ENCODE data around the gene TFDP1.

Gene TFDP1

GRCh38 chr13:113661509-113661908, 77.0 kb downstream of the TFDP1 start:
- TF ChIP-seq, protein P1, sequence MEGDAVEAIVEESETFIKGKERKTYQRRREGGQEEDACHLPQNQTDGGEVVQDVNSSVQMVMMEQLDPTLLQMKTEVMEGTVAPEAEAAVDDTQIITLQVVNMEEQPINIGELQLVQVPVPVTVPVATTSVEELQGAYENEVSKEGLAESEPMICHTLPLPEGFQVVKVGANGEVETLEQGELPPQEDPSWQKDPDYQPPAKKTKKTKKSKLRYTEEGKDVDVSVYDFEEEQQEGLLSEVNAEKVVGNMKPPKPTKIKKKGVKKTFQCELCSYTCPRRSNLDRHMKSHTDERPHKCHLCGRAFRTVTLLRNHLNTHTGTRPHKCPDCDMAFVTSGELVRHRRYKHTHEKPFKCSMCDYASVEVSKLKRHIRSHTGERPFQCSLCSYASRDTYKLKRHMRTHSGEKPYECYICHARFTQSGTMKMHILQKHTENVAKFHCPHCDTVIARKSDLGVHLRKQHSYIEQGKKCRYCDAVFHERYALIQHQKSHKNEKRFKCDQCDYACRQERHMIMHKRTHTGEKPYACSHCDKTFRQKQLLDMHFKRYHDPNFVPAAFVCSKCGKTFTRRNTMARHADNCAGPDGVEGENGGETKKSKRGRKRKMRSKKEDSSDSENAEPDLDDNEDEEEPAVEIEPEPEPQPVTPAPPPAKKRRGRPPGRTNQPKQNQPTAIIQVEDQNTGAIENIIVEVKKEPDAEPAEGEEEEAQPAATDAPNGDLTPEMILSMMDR (IDR thresholded peaks at IDR 0.05; ENCODE audit: borderline replicate concordance, control extremely low read depth, extremely low read depth, insufficient read depth, missing control alignments), result no peak
- no peak for DNase-seq (ENCODE audit: low spot score)
- in situ Hi-C loops (cut with MboI; ENCODE audit: low sequenced_read_pairs, unreplicated experiment), result no loop called here

DNA sequence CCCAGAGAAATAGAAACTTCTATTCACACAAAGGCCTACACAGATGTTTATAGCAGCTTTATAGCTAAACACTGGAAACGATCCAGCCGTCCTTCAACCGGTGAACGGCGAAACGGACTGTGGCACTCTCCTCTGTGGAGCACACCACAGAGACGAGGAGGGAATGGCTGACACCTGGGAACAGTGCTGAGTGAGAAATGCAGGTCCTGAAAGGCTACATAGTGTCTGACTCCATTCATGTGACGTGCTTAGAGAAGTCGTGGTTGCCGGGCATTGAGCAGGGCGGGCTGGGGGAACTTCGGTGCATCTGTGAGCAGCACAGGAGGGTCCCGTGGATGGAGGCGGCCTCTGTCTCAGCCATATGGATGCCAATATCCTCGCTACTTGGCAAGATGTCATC, 79.4 kb downstream of the TFDP1 start:
- TF ChIP-seq, protein P1 (IDR thresholded peaks at IDR 0.05; ENCODE audit: borderline replicate concordance, control extremely low read depth, extremely low read depth, insufficient read depth, missing control alignments), result no peak
- no peak for DNase-seq (ENCODE audit: low spot score)
- in situ Hi-C loops (cut with MboI; ENCODE audit: low sequenced_read_pairs, unreplicated experiment), result no loop called here

DNA sequence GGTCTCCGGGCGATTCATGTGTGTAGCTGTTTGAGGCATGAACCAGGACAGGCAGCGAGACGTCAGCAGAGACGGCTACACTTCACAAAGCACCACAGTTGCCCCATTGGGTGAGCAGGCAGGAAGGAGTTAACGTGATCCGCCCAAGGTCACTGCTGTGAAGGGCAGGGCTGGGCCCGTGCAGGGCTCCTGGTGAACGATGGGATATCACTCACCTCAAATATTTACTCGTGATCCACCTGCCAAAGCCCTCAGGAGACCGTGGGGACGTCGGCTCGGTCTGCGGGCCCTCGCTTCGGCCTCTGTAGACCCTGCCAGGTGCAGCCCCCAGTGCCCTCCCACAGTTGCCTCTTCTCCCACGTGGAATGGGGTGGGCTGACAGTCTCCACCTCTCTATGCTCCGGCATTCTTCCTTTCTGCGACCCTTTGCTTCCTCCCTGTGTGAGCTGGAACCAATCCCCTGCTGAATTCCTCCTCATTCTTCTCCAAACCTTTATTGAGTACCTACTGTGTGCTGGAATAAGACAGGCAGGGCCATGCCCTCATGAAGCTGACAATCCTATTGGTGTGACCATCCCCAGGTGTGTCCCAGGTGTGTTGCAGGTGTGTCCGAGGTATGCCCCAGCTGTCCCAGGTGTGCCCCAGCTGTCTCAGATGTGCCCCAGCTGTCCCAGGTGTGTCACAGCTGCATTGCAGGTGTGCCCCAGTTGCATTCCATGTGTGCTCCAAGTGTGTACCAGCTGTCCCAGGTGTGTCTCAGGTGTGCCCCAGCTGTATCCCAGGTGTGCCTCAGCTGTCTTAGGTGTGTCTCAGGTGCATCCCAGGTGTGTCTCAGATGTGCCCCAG, 80.4 kb downstream of the TFDP1 start:
- TF ChIP-seq, protein P1 (IDR thresholded peaks at IDR 0.05; ENCODE audit: borderline replicate concordance, control extremely low read depth, extremely low read depth, insufficient read depth, missing control alignments), result no peak
- no peak for DNase-seq (ENCODE audit: low spot score)
- in situ Hi-C loops (cut with MboI; ENCODE audit: low sequenced_read_pairs, unreplicated experiment), result no loop called here

DNA sequence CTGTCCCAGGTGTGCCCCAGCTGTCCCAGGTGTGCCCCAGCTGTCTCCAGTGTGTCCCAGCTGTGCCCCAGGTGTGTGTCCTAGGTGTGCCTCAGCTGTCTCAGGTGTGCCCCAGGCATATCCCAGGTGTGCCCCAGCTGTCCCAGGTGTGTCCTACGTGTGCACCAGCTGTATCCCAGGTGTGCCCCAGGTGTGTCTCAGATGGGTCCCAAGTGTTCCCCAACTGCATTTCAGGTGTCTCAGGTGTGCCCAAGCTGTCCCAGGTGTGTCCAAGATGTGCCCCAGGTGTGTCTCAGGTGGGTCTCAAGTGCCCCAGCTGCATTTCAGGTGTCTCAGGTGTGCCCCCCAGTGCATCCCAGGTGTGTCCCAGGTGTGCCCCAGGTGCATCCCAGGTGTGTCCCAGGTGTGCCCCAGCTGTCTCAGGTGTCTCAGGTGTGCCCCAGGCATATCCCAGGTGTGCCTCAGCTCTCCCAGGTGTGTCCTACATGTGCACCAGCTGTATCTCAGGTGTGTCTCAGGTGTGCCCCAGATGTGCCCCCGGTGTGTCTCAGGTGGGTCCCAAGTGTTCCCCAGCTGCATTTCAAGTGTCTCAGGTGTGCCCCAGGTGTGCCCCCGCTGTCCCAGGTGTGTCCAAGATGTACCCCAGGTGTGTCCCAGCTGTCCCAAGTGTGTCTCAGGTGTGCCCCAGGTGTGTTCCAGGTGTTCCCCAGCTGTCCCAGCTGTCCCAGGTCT, 81.2 kb downstream of the TFDP1 start:
- TF ChIP-seq, protein P1 (IDR thresholded peaks at IDR 0.05; ENCODE audit: borderline replicate concordance, control extremely low read depth, extremely low read depth, insufficient read depth, missing control alignments), result no peak
- in situ Hi-C loops (cut with MboI; ENCODE audit: low sequenced_read_pairs, unreplicated experiment), result no loop called here
- no peak for DNase-seq (ENCODE audit: low spot score)

DNA sequence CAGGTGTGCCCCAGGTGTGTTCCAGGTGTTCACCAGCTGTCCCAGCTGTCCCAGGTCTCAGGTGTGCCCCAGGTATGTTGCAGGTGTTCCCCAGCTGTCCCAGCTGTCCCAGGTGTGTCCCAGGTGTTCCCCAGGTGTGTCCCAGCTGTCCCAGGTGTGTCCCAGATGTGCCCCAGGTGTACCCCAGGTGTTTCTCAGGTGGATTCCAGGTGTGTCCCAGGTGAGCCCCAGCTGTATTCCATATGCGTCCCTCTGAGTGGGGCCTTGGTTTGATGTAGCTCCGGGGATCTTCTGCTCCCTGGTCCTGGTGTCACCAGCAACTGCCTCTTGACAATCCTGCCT, 81.7 kb downstream of the TFDP1 start:
- DNase-seq (ENCODE audit: low spot score), result no peak
- TF ChIP-seq, protein P1 (IDR thresholded peaks at IDR 0.05; ENCODE audit: borderline replicate concordance, control extremely low read depth, extremely low read depth, insufficient read depth, missing control alignments), result no peak
- in situ Hi-C loops (cut with MboI; ENCODE audit: low sequenced_read_pairs, unreplicated experiment), result no loop called here

DNA sequence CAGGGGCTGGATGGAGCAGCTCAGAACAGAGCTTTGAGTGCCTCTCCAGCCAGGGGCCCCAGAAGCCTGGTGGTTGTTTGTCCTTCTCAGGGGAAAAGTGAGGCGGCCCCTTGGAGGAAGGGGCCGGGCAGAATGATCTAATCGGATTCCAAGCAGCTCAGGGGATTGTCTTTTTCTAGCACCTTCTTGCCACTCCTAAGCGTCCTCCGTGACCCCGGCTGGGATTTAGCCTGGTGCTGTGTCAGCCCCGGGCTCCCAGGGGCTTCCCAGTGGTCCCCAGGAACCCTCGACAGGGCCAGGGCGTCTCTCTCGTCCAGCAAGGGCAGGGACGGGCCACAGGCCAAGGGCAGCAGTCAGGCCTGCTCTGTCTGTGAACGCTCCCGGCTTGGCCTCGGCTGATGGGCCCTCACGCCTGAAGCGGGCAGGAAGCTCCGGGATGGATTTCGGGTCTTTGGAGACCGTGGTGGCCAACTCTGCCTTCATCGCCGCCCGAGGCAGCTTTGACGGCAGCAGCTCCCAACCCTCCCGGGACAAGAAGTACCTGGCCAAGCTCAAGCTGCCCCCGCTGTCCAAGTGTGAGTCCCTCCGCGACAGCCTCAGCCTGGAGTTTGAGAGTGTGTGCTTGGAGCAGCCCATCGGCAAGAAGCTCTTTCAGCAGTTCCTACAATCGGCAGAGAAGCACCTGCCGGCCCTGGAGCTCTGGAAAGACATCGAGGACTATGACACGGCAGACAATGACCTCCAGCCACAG, 82.6 kb downstream of the TFDP1 start, which contains the start of gene GRK1:
TSS of gene GRK1 (plus strand) at position 269 of the 751 bp plus-strand sequence. CDS start at position 437, 168 bp downstream.
- TF ChIP-seq, protein P1 (IDR thresholded peaks at IDR 0.05; ENCODE audit: borderline replicate concordance, control extremely low read depth, extremely low read depth, insufficient read depth, missing control alignments), result no peak
- no peak for DNase-seq (ENCODE audit: low spot score)
- in situ Hi-C loops (cut with MboI; ENCODE audit: low sequenced_read_pairs, unreplicated experiment), result no loop called here

Measured in GM13976 (cell line).